ENCODE results near the gene CSTF2T. TPM values are rescaled to one million over a fixed set of nuclear protein-coding genes. Genes with fewer than 3 reads are reported as not detected.

CSTF2T gene
- total RNA-seq, 1 experiment from 2014 or later: 27.5 TPM

DNA sequence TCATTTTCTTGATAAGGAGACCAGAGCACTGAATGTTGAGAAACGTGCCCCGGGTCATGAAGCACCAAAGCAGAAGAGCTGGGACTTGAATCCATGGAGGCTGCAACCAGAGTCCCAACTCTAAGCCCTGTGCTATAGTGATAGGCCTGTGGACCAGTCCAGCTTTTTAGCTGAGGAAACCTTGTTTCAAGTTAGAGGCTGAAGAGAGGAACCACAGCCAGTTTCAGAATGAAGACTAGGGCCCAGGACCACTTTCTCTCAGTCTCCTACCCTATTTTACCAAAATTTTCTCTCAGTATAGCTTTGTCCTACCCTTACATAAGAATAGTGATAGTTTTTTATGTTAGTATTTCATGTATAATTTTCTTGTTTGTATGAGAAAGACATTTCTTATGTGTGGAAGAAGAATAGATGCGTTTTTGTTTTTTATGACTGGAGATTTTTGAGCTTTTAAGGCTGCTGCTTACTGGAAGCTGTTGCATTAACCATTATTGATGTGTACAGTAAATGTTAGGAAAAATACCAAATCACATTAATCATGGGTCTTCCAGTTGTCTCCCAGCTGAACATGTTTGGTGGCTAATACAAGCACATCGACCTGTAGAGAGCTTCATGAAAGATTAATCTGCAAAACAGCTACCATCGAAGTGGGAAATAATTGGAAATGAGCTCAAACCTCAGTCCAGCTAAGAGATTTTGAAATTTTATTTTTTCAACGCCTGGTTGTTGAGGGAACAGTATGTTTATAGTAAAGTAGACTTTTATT lies 45.0 kb upstream of the CSTF2T start:
- H3K4me3 Mint-ChIP-seq: no peak overlapping the region
- no peaks in the 10 kb centered on the region for H3K27me3 Mint-ChIP-seq (ENCODE audit: low read depth)
- no peaks in the 10 kb centered on the region for H3K9me3 Mint-ChIP-seq
- TF ChIP-seq ZNF423 (CRISPR knock-in tag; IDR thresholded peaks at IDR 0.05) (no peak), TP53 (CRISPR knock-in tag; IDR thresholded peaks at IDR 0.05) (no peak), MYBL2 (CRISPR knock-in tag; IDR thresholded peaks at IDR 0.05) (no peak), FOXP1 (CRISPR knock-in tag; IDR thresholded peaks at IDR 0.05; ENCODE audit: borderline replicate concordance) (no peak), ELF4 (CRISPR knock-in tag; IDR thresholded peaks at IDR 0.05; ENCODE audit: low read depth) (no peak), EMX1 (CRISPR knock-in tag; IDR thresholded peaks at IDR 0.05) (no peak), CDX4 (CRISPR knock-in tag; IDR thresholded peaks at IDR 0.05; ENCODE audit: borderline replicate concordance) (no peak), RORB (CRISPR knock-in tag; IDR thresholded peaks at IDR 0.05) (no peak), CREM (CRISPR knock-in tag; IDR thresholded peaks at IDR 0.05) (no peak), ZNF263 (CRISPR knock-in tag; IDR thresholded peaks at IDR 0.05; ENCODE audit: low read depth) (no peak)
- TF ChIP-seq, protein P1, sequence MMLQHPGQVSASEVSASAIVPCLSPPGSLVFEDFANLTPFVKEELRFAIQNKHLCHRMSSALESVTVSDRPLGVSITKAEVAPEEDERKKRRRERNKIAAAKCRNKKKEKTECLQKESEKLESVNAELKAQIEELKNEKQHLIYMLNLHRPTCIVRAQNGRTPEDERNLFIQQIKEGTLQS (CRISPR knock-in tag; conservative IDR thresholded peaks at IDR 0.05): no peak
- TF ChIP-seq, protein P2, sequence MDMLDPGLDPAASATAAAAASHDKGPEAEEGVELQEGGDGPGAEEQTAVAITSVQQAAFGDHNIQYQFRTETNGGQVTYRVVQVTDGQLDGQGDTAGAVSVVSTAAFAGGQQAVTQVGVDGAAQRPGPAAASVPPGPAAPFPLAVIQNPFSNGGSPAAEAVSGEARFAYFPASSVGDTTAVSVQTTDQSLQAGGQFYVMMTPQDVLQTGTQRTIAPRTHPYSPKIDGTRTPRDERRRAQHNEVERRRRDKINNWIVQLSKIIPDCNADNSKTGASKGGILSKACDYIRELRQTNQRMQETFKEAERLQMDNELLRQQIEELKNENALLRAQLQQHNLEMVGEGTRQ (CRISPR knock-in tag; IDR thresholded peaks at IDR 0.05): no peak
- TF ChIP-seq, protein P3, sequence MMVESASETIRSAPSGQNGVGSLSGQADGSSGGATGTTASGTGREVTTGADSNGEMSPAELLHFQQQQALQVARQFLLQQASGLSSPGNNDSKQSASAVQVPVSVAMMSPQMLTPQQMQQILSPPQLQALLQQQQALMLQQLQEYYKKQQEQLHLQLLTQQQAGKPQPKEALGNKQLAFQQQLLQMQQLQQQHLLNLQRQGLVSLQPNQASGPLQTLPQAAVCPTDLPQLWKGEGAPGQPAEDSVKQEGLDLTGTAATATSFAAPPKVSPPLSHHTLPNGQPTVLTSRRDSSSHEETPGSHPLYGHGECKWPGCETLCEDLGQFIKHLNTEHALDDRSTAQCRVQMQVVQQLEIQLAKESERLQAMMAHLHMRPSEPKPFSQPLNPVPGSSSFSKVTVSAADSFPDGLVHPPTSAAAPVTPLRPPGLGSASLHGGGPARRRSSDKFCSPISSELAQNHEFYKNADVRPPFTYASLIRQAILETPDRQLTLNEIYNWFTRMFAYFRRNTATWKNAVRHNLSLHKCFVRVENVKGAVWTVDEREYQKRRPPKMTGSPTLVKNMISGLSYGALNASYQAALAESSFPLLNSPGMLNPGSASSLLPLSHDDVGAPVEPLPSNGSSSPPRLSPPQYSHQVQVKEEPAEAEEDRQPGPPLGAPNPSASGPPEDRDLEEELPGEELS (CRISPR knock-in tag; IDR thresholded peaks at IDR 0.05): no peak
- ATAC-seq: no peak
- no peak overlapping the region for H3K27ac Mint-ChIP-seq
- H3K4me1 Mint-ChIP-seq: peaks cover 8% of the 10 kb centered on the region
- DNase-seq (ENCODE audit: low spot score): no peak
- no peaks in the 10 kb centered on the region for H3K36me3 Mint-ChIP-seq
- ChIA-PET POLR2A (no interaction called here), CTCF (interaction anchor here (1.5 kb wide), 1 partner anchor 259 kb away, joined by 3 read pairs; no protein-coding TSS in a partner anchor)

- H3K27me3 Mint-ChIP-seq (ENCODE audit: low read depth): no peaks in the 10 kb centered on the region
- H3K9me3 Mint-ChIP-seq: no peaks in the 10 kb centered on the region
- ChIA-PET POLR2A (no interaction called here), CTCF (interaction anchor here (1.2 kb wide), 1 partner anchor 43 kb away, joined by 3 read pairs; no protein-coding TSS in a partner anchor)
- DNase-seq (ENCODE audit: low spot score): no peak
- no peak for ATAC-seq
- H3K36me3 Mint-ChIP-seq: no peaks in the 10 kb centered on the region
- no peak overlapping the region for H3K27ac Mint-ChIP-seq
- H3K4me1 Mint-ChIP-seq: peaks cover 8% of the 10 kb centered on the region
- H3K4me3 Mint-ChIP-seq: no peak overlapping the region
- no peak for TF ChIP-seq KAT7 (CRISPR knock-in tag; IDR thresholded peaks at IDR 0.05; ENCODE audit: borderline replicate concordance)
- TF ChIP-seq ZNF138 (CRISPR knock-in tag; conservative IDR thresholded peaks at IDR 0.05): no peak
- no peak for TF ChIP-seq FOXK1 (CRISPR knock-in tag; IDR thresholded peaks at IDR 0.05)
- TF ChIP-seq SP1 (CRISPR knock-in tag; conservative IDR thresholded peaks at IDR 0.05): no peak
- no peak for TF ChIP-seq ATF1 (CRISPR knock-in tag; IDR thresholded peaks at IDR 0.05)
- no peak for TF ChIP-seq MLX (CRISPR knock-in tag; IDR thresholded peaks at IDR 0.05)
- TF ChIP-seq NR2C2 (CRISPR knock-in tag; IDR thresholded peaks at IDR 0.05): no peak
- no peak for TF ChIP-seq CREM (CRISPR knock-in tag; IDR thresholded peaks at IDR 0.05)
- no peak for TF ChIP-seq TEAD4 (CRISPR knock-in tag; IDR thresholded peaks at IDR 0.05)
- TF ChIP-seq, protein P4, sequence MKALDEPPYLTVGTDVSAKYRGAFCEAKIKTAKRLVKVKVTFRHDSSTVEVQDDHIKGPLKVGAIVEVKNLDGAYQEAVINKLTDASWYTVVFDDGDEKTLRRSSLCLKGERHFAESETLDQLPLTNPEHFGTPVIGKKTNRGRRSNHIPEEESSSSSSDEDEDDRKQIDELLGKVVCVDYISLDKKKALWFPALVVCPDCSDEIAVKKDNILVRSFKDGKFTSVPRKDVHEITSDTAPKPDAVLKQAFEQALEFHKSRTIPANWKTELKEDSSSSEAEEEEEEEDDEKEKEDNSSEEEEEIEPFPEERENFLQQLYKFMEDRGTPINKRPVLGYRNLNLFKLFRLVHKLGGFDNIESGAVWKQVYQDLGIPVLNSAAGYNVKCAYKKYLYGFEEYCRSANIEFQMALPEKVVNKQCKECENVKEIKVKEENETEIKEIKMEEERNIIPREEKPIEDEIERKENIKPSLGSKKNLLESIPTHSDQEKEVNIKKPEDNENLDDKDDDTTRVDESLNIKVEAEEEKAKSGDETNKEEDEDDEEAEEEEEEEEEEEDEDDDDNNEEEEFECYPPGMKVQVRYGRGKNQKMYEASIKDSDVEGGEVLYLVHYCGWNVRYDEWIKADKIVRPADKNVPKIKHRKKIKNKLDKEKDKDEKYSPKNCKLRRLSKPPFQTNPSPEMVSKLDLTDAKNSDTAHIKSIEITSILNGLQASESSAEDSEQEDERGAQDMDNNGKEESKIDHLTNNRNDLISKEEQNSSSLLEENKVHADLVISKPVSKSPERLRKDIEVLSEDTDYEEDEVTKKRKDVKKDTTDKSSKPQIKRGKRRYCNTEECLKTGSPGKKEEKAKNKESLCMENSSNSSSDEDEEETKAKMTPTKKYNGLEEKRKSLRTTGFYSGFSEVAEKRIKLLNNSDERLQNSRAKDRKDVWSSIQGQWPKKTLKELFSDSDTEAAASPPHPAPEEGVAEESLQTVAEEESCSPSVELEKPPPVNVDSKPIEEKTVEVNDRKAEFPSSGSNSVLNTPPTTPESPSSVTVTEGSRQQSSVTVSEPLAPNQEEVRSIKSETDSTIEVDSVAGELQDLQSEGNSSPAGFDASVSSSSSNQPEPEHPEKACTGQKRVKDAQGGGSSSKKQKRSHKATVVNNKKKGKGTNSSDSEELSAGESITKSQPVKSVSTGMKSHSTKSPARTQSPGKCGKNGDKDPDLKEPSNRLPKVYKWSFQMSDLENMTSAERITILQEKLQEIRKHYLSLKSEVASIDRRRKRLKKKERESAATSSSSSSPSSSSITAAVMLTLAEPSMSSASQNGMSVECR (CRISPR knock-in tag; IDR thresholded peaks at IDR 0.05; ENCODE audit: borderline replicate concordance): no peak
- no peak for TF ChIP-seq ZNF396 (CRISPR knock-in tag; IDR thresholded peaks at IDR 0.05; ENCODE audit: borderline replicate concordance)
- TF ChIP-seq E2F4 (CRISPR knock-in tag; IDR thresholded peaks at IDR 0.05; ENCODE audit: borderline replicate concordance, low read depth): no peak
Observed at GRCh38 chr10:51743146-51743545, 43.8 kb upstream of the CSTF2T start.

Measured in WTC11 (cell line).